GM21447 (cell line): Measurements from ENCODE around the gene AFG3L2.
A peak's percentile ranks its signal among the peaks of the same experiment; 100 is the strongest.
"Not testable (repeated sequence)": the region's sequence is repeated elsewhere in the genome, so short reads cannot be mapped to it uniquely, and the experiment has no call there.

Source experiments
- ATAC-seq: cut with Tn5 transposase; IDR thresholded peaks from one replicate; pipeline ENCODE4 v1.9.1; 2021; ENCODE audit not compliant: unreplicated experiment

The AFG3L2 gene

DNA sequence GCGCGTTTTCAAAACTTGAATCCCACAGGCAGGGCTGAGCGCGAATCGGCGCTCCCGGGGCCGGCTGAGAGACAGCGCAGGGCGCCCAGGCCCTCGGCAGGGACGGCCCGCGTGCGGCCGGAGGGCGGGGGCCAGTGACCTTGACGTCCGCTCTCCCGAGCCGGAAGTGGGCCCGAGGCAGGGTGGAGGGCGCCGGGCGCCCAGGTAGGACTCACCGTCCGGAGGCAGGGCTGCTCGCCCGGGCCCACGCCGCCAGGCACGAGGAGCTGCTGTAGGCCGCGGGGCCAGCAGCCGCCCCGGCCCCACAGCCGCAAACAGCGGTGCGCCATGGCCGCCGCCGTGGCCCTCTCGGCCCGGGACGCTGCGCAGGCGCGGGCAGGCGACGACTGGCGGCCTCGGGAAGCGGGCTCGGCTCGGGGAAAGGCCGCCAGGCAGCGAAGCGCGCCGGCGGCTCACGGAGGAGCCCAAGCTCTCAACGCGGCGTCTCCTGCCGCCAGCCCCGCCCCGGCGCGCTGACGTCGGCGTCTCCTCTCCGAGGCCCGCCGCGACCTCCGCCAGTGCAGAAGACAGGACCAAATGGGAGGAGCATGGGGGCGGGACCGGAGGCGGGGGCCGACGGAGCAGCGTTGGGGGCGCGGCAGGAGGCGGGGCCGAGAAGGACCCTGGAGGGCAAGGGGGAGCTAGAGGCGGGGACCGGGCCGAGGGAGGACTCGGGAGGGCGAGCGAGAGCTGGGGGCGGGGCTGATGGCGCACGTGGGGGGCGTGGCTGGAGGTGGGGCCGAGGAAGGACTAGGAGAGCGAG, at the start of gene AFG3L2:
TSS of gene AFG3L2 (minus strand) at position 474 of the 802 bp plus-strand sequence. CDS start at position 329, 145 bp downstream.
- ATAC-seq: peak; percentile 72

DNA sequence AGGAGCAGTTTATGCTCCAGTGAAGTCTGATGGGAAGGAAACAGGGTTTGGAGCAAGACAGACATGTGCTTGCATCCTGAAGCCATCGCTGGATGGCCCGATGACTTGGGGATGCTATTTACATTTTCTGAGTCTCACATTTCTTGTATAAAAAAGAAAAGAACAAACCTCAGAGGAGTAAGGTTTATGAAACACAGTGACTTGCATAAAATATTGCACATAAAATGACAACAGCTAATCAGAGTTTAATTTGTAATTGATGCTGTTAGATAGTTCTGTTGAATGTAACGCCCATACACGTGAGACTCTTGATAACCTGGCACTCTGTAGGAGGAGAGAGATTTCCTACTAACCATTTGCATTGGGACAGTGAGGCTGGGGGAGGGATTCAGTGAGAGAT, 47.2 kb upstream of the AFG3L2 start:
- ATAC-seq: no peak

DNA sequence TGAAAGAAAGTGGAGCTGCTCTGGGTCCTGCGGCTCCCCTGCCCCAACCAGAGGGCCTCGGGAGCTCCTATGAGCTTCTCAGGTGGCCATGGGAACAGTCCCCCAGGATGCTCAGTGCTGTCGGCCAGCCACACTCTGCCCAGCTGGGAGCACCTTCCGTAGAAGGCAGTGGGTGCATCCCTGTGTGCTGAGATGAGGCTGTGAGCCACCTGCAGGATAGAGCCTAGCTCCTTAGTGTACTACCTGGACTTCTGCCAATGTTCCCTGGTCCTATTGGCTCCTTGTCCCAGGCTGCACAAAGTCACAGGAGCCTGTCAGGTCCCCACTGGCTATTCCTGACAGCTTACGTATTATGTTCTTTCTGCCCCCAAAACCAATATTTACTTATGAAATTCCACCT, 46.8 kb upstream of the AFG3L2 start:
- no peak for ATAC-seq

DNA sequence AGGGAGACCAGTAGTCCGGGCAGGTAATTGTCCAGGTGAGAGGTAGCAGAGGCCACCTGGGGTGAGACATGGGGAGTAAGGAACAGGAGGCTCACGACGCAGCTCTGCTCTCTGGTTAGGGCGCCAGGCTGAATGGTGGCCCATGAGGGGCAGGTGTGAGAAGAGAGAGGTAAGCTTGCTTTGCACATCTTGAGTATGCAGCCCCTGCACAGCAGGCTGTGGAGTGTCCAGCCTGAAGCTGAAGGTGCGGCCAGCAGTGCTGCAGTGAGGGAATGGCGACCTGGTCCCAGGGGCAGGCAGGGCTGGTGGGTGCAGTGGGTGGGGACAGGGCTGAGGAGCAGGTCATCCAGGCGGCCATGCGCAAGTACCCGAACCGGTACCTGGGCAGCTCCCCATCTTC, 46.4 kb upstream of the AFG3L2 start:
- ATAC-seq: no peak

DNA sequence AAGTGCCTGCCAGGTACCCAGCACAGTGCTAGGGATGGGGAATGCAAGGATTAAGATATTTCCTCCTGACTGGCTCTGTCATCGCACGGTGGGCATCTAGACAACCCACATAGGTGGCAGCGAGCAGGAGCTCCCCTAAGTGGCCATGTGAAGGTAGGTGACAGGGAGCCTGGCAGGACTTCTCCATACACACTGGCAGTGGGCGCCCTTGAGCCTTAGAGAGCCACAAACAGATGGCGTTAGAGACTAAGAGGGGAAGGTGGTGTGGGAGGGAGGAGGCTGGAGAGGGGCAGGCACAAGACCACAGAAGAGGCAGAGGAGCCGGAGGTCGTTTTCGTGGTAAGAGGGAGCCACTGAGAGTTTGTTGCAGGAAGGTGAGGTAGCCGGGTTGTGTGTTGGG, 45.9 kb upstream of the AFG3L2 start:
- no peak for ATAC-seq

DNA sequence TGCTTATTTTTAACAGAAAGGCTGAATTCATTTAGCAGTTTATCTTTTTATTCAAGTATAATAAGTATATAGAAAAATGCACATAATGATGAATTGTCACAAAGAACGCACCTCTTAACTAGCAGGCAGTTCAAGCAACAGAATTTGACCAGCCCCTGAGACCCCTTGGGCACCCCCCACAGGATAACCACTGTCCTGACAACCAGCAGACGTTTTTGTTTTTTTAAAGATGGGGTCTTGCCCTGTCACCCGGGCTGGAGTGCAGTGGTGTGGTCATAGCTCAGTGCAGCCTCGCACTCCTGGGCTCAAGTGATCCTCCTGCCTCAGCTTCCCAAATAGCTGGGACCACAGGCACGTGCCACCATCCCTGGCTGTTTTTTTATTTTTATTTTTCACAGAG, 44.7 kb upstream of the AFG3L2 start:
- no peak for ATAC-seq

DNA sequence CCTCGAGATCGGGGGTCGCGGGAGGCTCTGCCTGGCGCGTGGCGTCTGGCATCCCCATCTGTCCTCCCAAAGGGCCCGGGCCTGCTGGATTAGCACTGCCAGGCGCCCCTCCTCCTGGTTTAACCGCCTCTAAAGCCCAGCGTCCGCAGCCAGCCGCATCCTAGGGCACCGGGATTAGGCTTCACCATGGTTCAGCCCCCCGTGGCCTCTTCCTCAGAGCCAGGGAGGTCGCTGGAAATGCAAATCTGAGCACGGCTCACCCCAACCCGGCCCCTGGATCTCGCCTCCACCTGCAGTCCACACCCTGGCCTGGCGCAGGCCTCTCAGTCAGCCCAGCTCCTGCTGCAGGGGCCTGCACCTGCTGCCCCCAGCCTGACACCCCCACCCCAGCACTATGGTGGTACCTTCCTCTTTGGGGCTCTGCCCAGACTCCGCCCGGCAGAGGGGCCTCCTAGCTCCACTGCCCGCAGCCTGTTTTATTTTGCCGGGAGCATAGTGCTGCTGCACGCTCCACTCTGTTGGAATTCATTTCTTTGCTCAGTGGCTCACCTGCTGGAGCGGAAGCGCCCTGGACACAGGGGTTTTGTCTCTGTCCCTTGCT, 43.9 kb upstream of the AFG3L2 start:
- ATAC-seq: no peak

DNA sequence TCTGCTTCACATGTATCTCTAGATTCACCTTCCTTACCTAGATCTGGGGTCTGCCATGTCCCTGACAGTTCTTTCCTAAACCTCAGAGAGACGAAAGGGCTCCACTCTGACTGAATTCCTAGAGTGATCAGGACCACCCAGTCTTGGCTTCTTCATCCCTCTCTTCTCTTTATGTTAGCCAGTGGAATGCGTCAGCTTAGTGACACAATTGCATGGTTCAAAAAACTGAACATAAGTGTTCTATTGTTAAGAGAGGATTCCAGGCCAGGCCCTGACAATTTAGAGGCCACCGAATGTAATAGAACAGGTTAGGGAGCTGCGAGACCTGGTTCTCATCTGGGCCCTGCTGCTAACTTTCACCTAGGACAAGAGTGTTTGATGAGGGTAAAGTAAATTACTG, 40.7 kb upstream of the AFG3L2 start:
- no peak for ATAC-seq

DNA sequence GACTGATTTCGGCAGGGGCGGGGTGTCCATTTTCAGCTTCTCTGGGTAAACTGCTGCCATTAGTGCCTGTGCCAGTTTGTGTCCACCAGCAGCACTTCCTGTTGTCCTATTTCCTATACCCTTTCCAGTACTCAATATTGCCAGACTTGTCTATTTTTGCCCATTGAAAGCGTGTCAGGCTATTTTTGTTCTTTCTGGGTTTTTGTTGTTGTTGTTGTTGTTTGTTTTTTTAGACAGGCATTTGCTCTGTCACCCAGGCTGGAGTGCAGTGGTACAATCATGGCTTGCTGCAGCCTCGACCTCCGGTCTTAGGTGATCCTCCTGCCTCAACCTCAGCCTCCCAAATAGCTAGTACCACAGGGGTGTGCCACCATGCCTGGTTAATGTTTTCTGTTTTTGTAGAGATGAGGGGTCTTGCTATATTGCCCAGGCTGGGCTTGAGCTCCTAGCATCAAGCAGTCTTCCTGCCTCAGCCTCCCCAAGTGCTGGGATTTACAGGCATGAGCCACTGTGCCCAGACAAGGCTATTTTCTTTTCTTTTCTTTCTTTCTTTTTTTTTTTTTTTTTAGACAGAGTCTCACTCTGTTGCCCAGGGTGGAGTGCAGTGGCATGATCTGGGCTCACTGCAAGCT, 39.2 kb upstream of the AFG3L2 start:
- no peak for ATAC-seq

DNA sequence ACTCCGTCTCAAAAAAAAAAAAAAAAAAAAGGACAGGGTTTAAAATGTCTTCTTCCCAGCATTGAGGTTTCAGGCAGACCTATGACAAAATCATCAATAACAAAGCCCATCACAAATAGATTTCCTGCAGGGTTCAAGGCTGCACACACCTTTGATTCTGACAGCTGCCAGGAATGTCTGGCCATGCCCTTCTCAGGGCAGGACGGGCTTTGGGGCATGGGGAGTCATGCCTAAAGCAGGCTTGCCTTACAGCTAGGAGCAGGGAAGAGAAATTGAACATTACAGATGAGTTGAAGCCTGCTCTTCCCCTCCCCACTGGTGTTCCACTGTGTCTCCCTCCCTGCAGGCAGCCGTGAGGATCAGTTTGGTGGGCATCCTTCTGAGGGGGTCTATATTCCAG, 34.4 kb upstream of the AFG3L2 start:
- ATAC-seq: no peak

DNA sequence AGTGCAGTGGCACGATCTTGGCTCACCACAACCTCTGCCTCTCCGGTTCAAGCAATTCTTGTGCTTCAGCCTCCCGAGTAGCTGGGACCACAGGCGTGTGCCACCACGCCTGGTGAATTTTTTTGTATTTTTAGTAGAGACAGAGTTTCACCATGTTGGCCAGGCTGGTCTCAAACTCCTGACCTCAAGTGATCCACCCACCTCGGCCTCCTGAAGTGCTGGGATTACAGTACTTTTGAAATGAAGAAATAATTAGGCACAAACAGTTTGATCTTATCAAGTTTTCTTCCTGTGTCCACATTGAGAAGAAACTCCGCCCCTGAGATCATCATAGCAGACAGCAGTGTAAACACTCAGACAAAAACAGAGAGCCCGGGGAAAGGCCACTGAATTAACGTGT, 33.7 kb upstream of the AFG3L2 start:
- not testable (repeated sequence) for ATAC-seq

DNA sequence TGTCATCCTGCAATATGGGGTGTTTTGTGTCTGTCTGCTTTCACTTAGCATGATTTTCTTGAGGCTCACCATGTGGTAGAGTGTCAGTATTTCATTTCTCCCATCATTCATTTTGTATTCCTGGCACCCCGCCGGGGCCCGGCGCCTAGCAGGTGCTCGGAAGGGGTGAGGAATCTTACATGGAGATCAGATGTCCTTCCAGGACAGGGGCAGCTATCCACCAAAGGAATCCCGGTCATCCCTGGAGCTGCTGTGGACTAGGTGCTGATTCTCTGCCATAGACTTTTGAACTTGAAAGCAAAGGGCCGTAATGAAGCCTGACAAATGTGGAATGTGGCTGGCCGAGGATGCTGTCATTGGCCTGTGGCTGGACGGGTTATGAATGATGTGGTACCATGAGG, 33.1 kb upstream of the AFG3L2 start:
- no peak for ATAC-seq

DNA sequence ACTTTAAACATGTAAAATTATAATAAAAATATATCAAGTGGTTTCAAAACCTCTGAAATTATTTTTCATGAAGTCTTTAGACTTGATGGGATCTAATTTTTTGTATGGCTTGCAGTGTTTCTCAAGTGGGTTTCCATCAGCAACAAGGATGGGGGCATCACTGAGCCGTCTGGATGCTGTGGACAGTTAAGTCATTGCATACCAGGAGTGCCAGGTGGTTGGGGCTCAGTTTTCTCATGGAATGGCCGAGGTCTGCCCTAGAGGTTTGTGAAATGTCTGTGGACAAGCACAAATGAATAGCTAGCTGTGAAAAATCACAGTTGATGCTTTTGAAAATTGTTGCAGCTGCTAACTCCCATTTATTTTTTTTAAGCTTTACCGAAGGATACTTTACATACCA, 32.4 kb upstream of the AFG3L2 start:
- ATAC-seq: no peak

DNA sequence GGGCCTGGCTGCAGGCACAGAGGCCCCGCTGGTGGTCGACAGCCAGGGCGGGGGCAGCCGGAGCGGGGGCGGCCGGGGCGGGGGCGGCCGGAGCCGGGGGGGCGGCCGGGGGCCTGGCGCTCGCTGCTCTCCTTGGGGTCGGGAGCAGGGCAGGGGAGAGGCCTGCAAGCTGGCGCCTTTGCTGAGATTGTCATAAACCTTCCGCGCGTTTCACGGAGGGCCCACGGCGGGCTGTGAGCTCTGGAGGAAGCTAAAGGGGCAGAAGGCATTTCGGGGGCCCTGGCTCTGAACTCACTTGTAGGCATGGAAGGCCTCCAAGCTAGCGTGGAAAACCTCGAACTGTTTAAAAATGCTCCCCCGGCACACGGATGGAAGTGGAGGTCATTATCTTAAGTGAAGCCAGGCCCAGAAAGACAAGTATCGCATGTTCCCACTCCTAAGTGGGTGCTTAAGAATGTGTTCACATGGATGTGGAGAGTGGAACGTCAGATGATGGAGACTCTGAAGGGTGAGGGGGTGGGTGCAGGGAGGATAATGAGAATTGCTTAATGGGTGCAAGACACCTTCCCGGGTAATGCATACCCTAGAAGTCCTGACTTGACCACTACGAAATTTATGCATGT, 31.3 kb upstream of the AFG3L2 start:
- ATAC-seq: peak; percentile 6

DNA sequence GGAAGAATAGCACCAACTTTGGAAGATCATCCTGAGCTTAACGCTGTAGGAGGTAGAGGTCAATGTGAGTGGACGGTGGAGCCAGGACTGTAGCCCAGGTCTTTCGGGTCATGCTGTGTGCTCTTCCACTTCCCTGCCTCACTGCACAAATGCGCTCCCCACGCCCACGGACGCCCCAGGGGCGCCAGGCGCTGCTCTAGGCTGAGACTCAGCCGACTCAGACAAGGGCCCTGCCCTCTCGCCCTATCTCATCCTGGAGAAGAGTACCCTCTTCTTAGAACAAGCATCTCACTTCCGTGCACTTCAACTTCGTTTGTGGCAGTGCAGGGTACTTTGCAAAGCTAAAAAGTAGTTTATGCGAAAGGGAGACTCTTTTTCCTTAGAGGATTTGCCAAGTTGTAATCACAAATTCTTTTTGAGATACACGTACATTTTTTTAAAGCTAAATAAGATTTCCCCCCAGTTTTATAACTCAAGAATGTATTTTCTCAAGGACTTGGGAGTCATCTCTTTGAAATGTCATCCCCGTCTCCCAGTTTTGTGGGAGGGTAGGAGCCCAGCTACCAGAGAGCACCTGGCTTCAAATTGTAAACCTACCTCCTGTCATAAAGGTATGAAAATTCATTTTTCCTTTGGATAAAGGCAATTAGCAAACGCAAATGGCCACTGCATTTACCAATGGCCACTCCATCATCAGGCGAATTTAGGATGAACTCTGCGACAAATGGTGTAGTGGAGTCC, 29.5 kb upstream of the AFG3L2 start:
- ATAC-seq: no peak

DNA sequence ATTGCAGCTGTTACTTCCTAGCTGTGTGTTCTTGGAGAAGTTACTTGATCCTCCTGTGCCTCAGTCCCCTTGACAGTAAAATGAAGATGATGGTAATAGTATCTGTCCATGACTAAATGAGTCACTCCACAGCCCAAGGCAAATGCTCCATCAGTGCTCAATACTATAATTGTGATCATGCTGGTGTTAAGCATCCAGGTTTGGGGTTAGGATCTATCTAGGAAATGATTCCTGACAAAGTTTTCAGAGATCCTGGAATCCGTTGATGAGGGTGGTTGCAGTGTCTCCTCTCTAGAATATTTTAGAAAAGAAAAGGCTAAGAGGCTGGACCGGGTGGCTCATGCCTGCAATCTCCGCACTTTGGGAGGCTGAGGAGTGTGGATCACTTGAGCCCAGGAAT, 28.0 kb upstream of the AFG3L2 start:
- no peak for ATAC-seq

DNA sequence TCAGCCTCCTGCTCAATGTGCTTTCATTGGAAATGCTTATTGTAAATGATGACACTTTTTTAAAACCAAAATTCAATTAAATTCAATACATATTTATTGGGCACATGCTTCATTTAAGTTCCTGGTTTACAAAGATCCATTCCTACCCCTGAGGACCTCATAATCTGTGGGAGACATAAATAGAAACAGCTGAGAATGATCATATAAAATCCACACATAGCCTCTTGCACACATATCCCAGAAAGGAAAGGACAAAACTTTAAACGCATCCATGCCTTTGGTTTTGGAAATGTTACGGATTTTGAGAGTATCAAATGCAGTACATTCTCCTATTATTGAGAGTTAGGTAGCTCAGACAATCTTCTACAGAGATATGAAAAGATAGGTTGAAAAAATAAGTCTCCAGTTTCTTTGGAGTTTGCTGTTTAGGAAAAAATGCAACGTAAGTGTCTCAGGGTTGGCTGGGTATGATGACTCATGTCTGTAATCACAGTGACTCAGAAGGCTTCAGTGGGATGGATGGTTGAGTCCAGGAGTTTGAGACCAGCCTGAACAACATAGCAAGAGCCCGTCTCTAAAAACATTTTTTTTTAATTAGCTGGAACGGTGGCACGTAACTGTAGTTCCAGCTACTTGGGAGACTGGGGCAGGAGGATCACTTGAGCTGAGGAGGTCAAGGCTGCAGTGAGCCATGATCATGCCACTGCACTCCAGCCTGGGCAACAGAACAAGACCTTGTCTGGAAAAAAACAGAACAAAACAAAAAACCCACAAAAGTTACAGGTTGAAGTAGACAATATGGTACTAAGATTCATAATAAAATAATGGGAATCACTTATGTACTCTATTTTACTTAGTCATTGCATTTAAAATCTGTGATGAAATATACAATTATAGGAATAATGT, 26.8 kb upstream of the AFG3L2 start:
- no peak for ATAC-seq

DNA sequence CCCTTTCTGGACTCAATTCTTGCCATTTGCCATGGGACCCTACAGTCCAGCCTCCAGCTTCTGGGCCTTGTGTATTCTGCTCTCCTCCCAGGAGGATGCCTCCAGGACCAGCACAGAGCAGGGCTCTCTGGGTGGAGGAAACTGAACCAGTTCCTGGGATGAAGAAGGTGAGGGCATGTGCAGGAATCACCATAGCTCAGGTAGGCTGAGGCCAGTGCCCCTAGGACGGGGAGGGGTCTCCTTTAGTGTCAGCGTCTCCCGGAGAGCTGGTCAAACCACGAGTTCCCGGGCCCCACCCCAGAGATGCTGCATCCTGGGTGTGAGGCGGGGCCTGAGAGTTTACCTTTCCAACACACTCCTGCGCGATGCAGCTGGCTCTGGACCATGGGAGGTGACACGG, 24.9 kb upstream of the AFG3L2 start:
- ATAC-seq: no peak

DNA sequence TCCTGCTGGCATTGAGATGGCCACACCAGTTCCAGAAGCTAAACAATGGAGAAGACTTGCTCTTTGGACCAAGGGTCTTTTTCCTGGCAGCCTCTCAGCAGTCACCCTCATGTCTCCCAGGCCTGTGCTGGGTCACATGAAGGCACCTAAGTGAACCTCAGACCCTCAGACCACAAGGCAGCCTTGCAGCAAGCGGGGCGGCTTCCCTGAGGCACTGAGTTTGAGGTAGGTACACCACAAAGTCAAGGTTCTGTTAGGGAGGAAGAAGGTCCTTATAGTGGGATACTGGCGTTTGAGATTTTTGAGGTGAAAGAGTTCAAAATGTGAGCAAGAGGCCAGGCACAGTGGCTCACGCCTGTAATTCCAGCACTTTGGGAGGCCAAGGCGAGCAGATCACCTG, 22.2 kb upstream of the AFG3L2 start:
- no peak for ATAC-seq

DNA sequence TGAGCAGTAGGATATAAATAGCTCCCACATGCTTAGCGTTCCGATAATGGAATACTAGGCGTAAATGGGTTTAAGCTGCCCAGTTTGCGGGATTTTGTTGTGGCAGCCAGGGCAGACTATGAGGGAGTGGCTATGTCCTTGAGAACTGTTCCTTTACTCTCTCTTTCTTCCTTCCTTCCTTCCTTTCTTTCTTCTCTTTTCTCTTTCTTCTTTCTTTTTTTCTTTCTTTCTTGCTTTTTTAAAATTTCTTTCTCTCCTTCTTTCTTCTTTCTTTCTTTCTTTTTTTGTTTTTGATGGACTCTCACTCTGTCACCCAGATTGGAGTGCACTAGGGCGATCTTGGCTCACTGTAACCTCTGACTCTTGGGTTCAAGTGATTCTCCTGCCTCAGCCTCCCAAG, 21.6 kb upstream of the AFG3L2 start:
- ATAC-seq: no peak
